Endodermal cell (in vitro differentiated cells): ENCODE data around the gene WASF3. TPM values are rescaled to one million over a fixed set of nuclear protein-coding genes. Genes with fewer than 3 reads are reported as not detected.
"Not testable (repeated sequence)": the region's sequence is repeated elsewhere in the genome, so short reads cannot be mapped to it uniquely, and the experiment has no call there.

Experiments
- DNase-seq: peaks from one replicate; pipeline ENCODE4 v3.0.0-alpha.2; 2017
- H3K27ac ChIP-seq: 2 replicates; pipeline ENCODE4 v1.5.1; 2013; ENCODE audit warnings: mild to moderate bottlenecking, low read depth, low read length, moderate library complexity
- H3K27me3 ChIP-seq: 2 replicates; pipeline ENCODE4 v1.6.1; 2013; ENCODE audit warnings: mild to moderate bottlenecking, low read length, moderate library complexity; ENCODE audit not compliant: insufficient read depth, control insufficient read depth, poor library complexity, severe bottlenecking
- H3K36me3 ChIP-seq: 2 replicates; pipeline ENCODE4 v1.7.0; 2013; ENCODE audit warnings: mild to moderate bottlenecking, low read length, moderate library complexity; ENCODE audit not compliant: control insufficient read depth, insufficient read depth
- H3K4me1 ChIP-seq: one replicate; pipeline ENCODE4 v1.7.0; 2013; ENCODE audit warnings: low read length; ENCODE audit not compliant: control insufficient read depth, insufficient read depth
- H3K4me3 ChIP-seq: 2 replicates; pipeline ENCODE4 v1.5.1; 2013; ENCODE audit warnings: mild to moderate bottlenecking, low read length, moderate library complexity
- H3K9ac ChIP-seq: 2 replicates; pipeline ENCODE4 v1.6.1; 2013; ENCODE audit warnings: mild to moderate bottlenecking, low read length, moderate library complexity; ENCODE audit not compliant: poor library complexity, severe bottlenecking; ENCODE audit errors: extremely low read depth
- H3K9me3 ChIP-seq: 2 replicates; pipeline ENCODE4 v1.6.1; 2013; ENCODE audit warnings: mild to moderate bottlenecking, low read length, moderate library complexity; ENCODE audit not compliant: control insufficient read depth
- H3K27ac Mint-ChIP-seq: 2 replicates; pipeline ENCODE4 v1.8.0; 2020; ENCODE audit warnings: mixed read lengths
- H3K27me3 Mint-ChIP-seq: 2 replicates; pipeline ENCODE4 v1.8.0; 2021; ENCODE audit warnings: mild to moderate bottlenecking, mixed read lengths; ENCODE audit not compliant: insufficient read depth
- H3K36me3 Mint-ChIP-seq: 2 replicates; pipeline ENCODE4 v1.8.0; 2020; ENCODE audit warnings: low read depth, mixed read lengths
- H3K4me1 Mint-ChIP-seq: 2 replicates; pipeline ENCODE4 v1.8.0; 2020; ENCODE audit warnings: mixed read lengths
- H3K4me3 Mint-ChIP-seq: 2 replicates; pipeline ENCODE4 v1.8.0; 2020; ENCODE audit warnings: mild to moderate bottlenecking, moderate library complexity, mixed read lengths
- H3K9me3 Mint-ChIP-seq: 2 replicates; pipeline ENCODE4 v1.8.0; 2020; ENCODE audit warnings: mild to moderate bottlenecking, mixed read lengths
- WGBS, 2 experiments: methylation state at CpG; one replicate each; pipeline versions ENCODE4 v1.1.5 to v1.1.7; 2013; ENCODE audit warnings: missing lambda C conversion rate in 2 of 2, mixed read lengths in 1 of 2; ENCODE audit not compliant: insufficient coverage in 1 of 2, insufficient read length in 1 of 2; 5-methylcytosine and 5-hydroxymethylcytosine counted together
- total RNA-seq, 2 donors: library from RNA; stranded (reverse); fragmentation: NEBNext Ultra II Directional in 1 of 2; extraction: Animal tissue kit (Norgen Biotek cat#: 25700) in 1 of 2; gene quantifications; 2 replicates in 1 of 2; 3 replicates in 1 of 2; pipeline ENCODE4 v1.2.1, GENCODE V29; 2021
- TF ChIP-seq, protein P1 (sequence below): fragments of 200-600 bp; sonication (generic); conservative IDR thresholded peaks from 2 replicates; pipeline ENCODE4 v1.5.0; 2021; ENCODE audit warnings: antibody characterized with exemption, mild to moderate bottlenecking

WASF3 gene
- total RNA-seq, 2 donors from 2014 or later = 20.5 to 32.6 TPM

DNA sequence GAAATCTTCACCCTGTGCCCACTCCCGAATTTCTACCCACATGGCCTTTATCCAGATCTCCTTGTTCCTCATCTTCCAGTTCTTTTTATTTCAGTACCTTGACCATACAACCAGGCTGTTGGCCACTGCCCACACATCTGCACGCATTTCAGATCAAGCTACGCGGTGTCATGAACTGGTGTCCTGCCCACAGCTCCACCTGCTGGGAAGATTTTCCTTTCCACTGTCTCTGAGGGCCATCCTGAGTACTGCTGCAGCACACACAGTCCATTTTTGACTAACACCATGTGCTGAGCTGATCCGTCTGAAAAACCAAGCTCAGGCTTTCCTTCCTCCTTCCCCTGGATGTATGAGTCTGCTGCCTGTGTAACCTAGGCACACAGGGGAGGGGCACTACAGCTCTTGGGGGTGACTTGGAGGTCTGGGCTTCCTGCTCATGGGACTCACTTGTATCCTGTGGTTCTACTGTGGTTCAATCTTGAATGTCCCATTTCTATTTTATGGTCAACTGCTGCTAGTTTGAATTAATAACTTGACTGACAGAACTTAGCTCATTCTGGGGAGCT is 71.9 kb downstream of the WASF3 start:
- H3K9me3 Mint-ChIP-seq = peaks cover 26% of the 10 kb centered on the region
- Histone ChIP-seq H3K4me3 (no peak overlapping the region), H3K27ac (no peak overlapping the region), H3K27me3 (no peaks in the 10 kb centered on the region), H3K9ac (no peak overlapping the region), H3K36me3 (no peaks in the 10 kb centered on the region), H3K9me3 (peaks cover 3% of the 10 kb centered on the region), H3K4me1 (no peaks in the 10 kb centered on the region)
- H3K4me3 Mint-ChIP-seq = no peak overlapping the region
- DNase-seq = peak; percentile 64
- no peaks in the 10 kb centered on the region for H3K27me3 Mint-ChIP-seq
- H3K27ac Mint-ChIP-seq = no peak overlapping the region
- H3K4me1 Mint-ChIP-seq = no peaks in the 10 kb centered on the region
- 93 to 96% methylated on average over 4 to 5 of the region's 5 CpGs for WGBS, 2 experiments
- H3K36me3 Mint-ChIP-seq = peaks cover 25% of the 10 kb centered on the region
- TF ChIP-seq, protein P1, sequence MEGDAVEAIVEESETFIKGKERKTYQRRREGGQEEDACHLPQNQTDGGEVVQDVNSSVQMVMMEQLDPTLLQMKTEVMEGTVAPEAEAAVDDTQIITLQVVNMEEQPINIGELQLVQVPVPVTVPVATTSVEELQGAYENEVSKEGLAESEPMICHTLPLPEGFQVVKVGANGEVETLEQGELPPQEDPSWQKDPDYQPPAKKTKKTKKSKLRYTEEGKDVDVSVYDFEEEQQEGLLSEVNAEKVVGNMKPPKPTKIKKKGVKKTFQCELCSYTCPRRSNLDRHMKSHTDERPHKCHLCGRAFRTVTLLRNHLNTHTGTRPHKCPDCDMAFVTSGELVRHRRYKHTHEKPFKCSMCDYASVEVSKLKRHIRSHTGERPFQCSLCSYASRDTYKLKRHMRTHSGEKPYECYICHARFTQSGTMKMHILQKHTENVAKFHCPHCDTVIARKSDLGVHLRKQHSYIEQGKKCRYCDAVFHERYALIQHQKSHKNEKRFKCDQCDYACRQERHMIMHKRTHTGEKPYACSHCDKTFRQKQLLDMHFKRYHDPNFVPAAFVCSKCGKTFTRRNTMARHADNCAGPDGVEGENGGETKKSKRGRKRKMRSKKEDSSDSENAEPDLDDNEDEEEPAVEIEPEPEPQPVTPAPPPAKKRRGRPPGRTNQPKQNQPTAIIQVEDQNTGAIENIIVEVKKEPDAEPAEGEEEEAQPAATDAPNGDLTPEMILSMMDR = peak; percentile 52

DNA sequence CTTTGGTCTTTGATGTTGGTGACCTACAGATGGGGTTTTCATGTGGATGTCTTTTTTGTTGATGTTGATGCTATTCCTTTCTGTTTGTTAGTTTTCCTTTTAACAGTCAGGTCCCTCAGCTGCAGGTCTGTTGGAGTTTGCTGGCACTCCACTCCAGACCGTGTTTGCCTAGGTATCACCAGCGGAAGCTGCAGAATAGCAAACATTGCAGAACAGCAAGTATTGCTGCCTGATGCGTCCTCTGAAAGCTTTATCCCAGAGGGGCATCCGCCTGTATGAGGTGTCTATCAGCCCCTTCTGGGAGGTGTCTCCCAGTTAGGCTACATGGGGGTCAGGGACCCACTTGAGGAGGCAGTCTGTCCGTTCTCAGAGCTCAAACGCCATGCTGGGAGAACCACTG is 78.2 kb downstream of the WASF3 start:
- H3K4me1 Mint-ChIP-seq = not testable (repeated sequence)
- peaks cover 43% of the 10 kb centered on the region for H3K36me3 Mint-ChIP-seq
- WGBS, 2 experiments = 92 to 100% methylated on average over 4 to 6 of the region's 6 CpGs

DNA sequence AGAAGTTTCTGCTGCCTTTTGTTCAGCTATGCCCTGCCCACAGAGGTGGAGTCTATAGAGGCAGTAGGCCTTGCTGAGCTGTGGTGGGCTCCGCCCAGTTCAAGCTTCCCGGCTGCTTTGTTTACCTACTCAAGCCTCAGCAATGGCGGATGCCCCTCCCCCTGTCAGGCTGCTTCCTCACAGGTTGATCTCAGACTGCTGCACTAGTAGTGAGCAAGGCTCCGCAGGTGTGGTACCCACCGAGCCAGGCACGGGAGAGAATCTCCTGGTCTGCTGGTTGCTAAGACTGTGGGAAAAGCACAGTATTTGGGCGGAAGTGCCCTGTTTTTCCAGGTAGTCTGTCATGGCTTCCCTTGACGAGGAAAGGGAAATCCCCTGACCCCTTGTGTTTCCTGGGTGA is 78.6 kb downstream of the WASF3 start:
- not testable (repeated sequence) for H3K4me3 Mint-ChIP-seq, H3K4me1 Mint-ChIP-seq, H3K4me1 ChIP-seq, H3K27ac Mint-ChIP-seq, DNase-seq, H3K9ac ChIP-seq, H3K27ac ChIP-seq, H3K36me3 ChIP-seq, H3K27me3 ChIP-seq, H3K27me3 Mint-ChIP-seq, H3K9me3 ChIP-seq, H3K4me3 ChIP-seq
- Mint-ChIP-seq H3K9me3 (peaks cover 45% of the 10 kb centered on the region), H3K36me3 (peaks cover 43% of the 10 kb centered on the region)
- 77 to 81% methylated on average over 7 to 8 of the region's 8 CpGs for WGBS, 2 experiments

More for the DNA sequence above, 78.2 kb downstream of the WASF3 start:
- H3K9me3 ChIP-seq, DNase-seq, H3K27ac ChIP-seq, H3K4me3 ChIP-seq, H3K27me3 Mint-ChIP-seq, H3K36me3 ChIP-seq, H3K4me1 ChIP-seq, H3K4me3 Mint-ChIP-seq, H3K27ac Mint-ChIP-seq, H3K9ac ChIP-seq, H3K27me3 ChIP-seq: not testable (repeated sequence)
- peaks cover 45% of the 10 kb centered on the region for H3K9me3 Mint-ChIP-seq

DNA sequence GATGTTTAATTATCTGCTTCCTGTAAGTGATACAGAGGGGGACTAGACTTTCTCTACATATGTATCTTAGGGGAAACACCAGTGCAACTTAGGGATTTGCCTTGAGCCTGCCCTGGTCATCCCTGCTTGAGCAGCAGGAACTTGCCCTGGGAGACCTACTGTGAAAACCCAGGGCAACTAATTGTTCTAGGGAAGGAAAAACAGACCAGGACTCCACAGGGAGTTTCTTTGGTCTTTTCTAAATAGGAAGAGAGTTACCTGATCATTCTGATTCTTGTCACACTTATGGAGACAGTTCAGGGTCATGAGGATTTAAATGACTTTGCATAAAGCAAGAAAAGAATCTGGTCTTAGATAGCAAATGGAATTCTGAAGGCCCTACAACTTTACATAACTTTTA is 89.1 kb downstream of the WASF3 start:
- Histone ChIP-seq H3K9ac (no peak overlapping the region), H3K9me3 (peaks cover 26% of the 10 kb centered on the region), H3K4me1 (peaks cover 3% of the 10 kb centered on the region), H3K36me3 (no peaks in the 10 kb centered on the region), H3K4me3 (no peak overlapping the region), H3K27me3 (no peaks in the 10 kb centered on the region), H3K27ac (no peak overlapping the region)
- TF ChIP-seq, protein P1 = no peak
- Mint-ChIP-seq H3K4me1 (peaks cover 15% of the 10 kb centered on the region), H3K27me3 (no peaks in the 10 kb centered on the region), H3K9me3 (peaks cover 17% of the 10 kb centered on the region), H3K4me3 (no peak overlapping the region), H3K27ac (peak overlapping the region; percentile 68), H3K36me3 (peaks cover 20% of the 10 kb centered on the region)
- DNase-seq = peak; percentile 64
